ENCODE measurements around the gene CENPX. TPM values are rescaled to one million over a fixed set of nuclear protein-coding genes. Genes with fewer than 3 reads are reported as not detected.

Gene CENPX
- total RNA-seq, 1 experiment from 2014 or later, result 77.9 TPM

- Histone ChIP-seq H3T11ph (ENCODE audit: low read length) (no peak overlapping the region), H2BK20ac (ENCODE audit: low read depth, low read length, poor library complexity, severe bottlenecking) (no peak overlapping the region), H2BK15ac (ENCODE audit: low read depth, low read length) (no peak overlapping the region), H3K23me2 (ENCODE audit: insufficient read length, low read depth, low read length, poor library complexity, severe bottlenecking) (peaks cover 12% of the 10 kb centered on the region), H3K23ac (ENCODE audit: insufficient read length, low read depth, low read length) (no peak overlapping the region), H3K56ac (ENCODE audit: insufficient read length, low read depth, low read length) (no peak overlapping the region), H4K8ac (replicated peaks; ENCODE audit: insufficient read length, low read depth, low read length) (no peak overlapping the region), H3K4ac (ENCODE audit: low read depth, low read length) (no peak overlapping the region), H3K4me1 (ENCODE audit: insufficient read depth, low read length) (no peaks in the 10 kb centered on the region), H2BK5ac (ENCODE audit: insufficient read length, low read length) (no peak overlapping the region), H2BK120ac (ENCODE audit: low read depth, low read length, poor library complexity, severe bottlenecking) (no peak overlapping the region), H3K79me1 (ENCODE audit: insufficient read depth, low read depth, low read length, poor library complexity, severe bottlenecking) (no peaks in the 10 kb centered on the region), H3K9me3 (ENCODE audit: control insufficient read depth, low read depth, low read length) (no peaks in the 10 kb centered on the region), H3K4me2 (ENCODE audit: insufficient read depth, insufficient read length, low read length) (no peak overlapping the region), H4K20me1 (ENCODE audit: control insufficient read depth, insufficient read depth, insufficient read length) (no peaks in the 10 kb centered on the region), H3K27me3 (ENCODE audit: insufficient read depth, low read length) (peaks cover 3% of the 10 kb centered on the region), H4K91ac (ENCODE audit: insufficient read length, low read depth, low read length) (no peak overlapping the region), H2AK5ac (ENCODE audit: insufficient read length, low read length) (no peak overlapping the region), H4K5ac (ENCODE audit: insufficient read length, low read depth, low read length) (no peak overlapping the region), H3K18ac (ENCODE audit: insufficient read length, low read depth, low read length) (no peak overlapping the region), H2AFZ (ENCODE audit: low read length) (no peak overlapping the region), H3K79me2 (ENCODE audit: insufficient read depth, low read length) (no peaks in the 10 kb centered on the region), H3K27ac (ENCODE audit: insufficient read length, low read depth, low read length) (no peak overlapping the region), H3K9ac (ENCODE audit: extremely low read depth, insufficient read length, low read length) (no peak overlapping the region), H2BK12ac (ENCODE audit: insufficient read length, low read depth, low read length) (no peak overlapping the region), H3K14ac (ENCODE audit: insufficient read depth, low read length) (no peak overlapping the region)
- no CpG with 5 or more reads among the region's 4 CpGs for WGBS (ENCODE audit: extremely low coverage, insufficient read length, low lambda C conversion rate)
- peaks cover 0 to under 1% of the 10 kb centered on the region in 2 experiments; a peak in 2 of 5 replicates for H3K9me3 Mint-ChIP-seq
- peaks cover 3 to 42% (median 37%) of the 10 kb centered on the region in 3 experiments for H3K36me3 Mint-ChIP-seq (ENCODE audit: insufficient read depth in 1 of 3, low read depth in 3 of 3)
- no peak overlapping the region for H3K4me3 Mint-ChIP-seq
- DNase-seq, result no peak
- H3K27me3 Mint-ChIP-seq (ENCODE audit: low read depth), result peaks cover 19% of the 10 kb centered on the region
- H3K27ac Mint-ChIP-seq, result no peak overlapping the region
- H3K4me1 Mint-ChIP-seq, result peaks cover 9 to 16% of the 10 kb centered on the region in 2 experiments; a peak in 3 of 4 replicates
- TF ChIP-seq CTCF (conservative IDR thresholded peaks at IDR 0.05), result no peak
Observed at GRCh38 chr17:81980122-81980521, 42.6 kb downstream of the CENPX start.

Measured in H9 (cell line).